ENCODE measurements around the gene SLX9.

DNA sequence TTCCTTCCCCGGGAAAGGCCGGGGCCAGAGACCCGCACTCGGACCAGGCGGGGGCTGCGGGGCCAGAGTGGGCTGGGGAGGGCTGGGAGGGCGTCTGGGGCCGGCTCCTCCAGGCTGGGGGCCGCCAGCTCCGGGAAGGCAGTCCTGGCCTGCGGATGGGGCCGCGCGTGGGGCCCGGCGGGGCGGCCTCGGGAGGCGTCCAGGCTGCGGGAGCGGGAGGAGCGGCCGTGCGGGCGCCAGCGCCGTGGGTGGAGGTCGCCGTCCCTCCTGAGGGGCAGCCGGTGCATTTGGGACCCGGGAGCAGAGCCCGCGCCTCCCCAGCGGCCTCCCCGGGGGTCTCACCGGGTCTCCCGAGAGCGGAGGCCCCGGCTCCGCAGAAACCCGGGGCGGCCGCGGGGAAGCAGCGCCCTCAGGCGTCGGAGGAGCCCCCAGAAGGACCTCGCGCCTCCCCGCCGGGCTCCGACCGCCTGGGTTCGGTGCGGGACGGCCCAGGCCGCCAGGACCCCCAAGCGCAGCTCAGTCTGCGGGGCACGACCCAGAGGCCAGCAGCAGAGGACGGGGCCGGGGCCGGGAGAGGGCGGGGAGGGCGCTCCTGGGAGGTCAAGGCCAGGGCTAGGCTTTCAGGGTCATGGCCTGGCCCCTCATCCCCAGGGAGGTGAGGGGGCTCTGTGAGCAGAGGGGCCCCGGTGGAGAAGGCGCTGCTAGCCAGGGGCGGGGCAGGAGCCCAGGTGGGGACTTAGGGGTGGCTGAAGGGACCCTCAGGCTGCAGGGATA is 7.2 kb upstream of the SLX9 start:
- no peak for TF ChIP-seq CTCF (IDR thresholded peaks at IDR 0.05; ENCODE audit: poor library complexity, severe bottlenecking)
- TF ChIP-seq, protein P1, sequence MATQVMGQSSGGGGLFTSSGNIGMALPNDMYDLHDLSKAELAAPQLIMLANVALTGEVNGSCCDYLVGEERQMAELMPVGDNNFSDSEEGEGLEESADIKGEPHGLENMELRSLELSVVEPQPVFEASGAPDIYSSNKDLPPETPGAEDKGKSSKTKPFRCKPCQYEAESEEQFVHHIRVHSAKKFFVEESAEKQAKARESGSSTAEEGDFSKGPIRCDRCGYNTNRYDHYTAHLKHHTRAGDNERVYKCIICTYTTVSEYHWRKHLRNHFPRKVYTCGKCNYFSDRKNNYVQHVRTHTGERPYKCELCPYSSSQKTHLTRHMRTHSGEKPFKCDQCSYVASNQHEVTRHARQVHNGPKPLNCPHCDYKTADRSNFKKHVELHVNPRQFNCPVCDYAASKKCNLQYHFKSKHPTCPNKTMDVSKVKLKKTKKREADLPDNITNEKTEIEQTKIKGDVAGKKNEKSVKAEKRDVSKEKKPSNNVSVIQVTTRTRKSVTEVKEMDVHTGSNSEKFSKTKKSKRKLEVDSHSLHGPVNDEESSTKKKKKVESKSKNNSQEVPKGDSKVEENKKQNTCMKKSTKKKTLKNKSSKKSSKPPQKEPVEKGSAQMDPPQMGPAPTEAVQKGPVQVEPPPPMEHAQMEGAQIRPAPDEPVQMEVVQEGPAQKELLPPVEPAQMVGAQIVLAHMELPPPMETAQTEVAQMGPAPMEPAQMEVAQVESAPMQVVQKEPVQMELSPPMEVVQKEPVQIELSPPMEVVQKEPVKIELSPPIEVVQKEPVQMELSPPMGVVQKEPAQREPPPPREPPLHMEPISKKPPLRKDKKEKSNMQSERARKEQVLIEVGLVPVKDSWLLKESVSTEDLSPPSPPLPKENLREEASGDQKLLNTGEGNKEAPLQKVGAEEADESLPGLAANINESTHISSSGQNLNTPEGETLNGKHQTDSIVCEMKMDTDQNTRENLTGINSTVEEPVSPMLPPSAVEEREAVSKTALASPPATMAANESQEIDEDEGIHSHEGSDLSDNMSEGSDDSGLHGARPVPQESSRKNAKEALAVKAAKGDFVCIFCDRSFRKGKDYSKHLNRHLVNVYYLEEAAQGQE (IDR thresholded peaks at IDR 0.05; ENCODE audit: borderline replicate concordance), result no peak
- TF ChIP-seq POLR2AphosphoS5 (IDR thresholded peaks at IDR 0.05), result no peak
- TF ChIP-seq SMC3 (conservative IDR thresholded peaks at IDR 0.05; ENCODE audit: poor library complexity), result no peak
- no peak for TF ChIP-seq EZH2 (IDR thresholded peaks at IDR 0.05; ENCODE audit: borderline replicate concordance, insufficient read depth, low read length, poor library complexity, severe bottlenecking)
